NT2/D1 (cell line): ENCODE measurements around the gene CDH1.

Experiments
- SUZ12 ChIP-seq: IDR thresholded peaks from 2 replicates; pipeline ENCODE4 v1.6.1; 2011; ENCODE audit not compliant: insufficient read length, insufficient read depth; ENCODE audit errors: extremely low read depth
- YY1 ChIP-seq: IDR thresholded peaks from 2 replicates; pipeline ENCODE4 v1.6.1; 2011; ENCODE audit not compliant: insufficient read length, insufficient read depth

- TF ChIP-seq YY1, result no peak
- TF ChIP-seq SUZ12, result no peak
These were observed 32.7 kb upstream of the CDH1 start for GRCh38 chr16:68704232-68704867.
